Aorta (tissue), 5 donors: ENCODE measurements around the gene MYO1F. TPM values are rescaled to one million over a fixed set of nuclear protein-coding genes. Genes with fewer than 3 reads are reported as not detected.

Source experiments
- ATAC-seq: fragments of 200-7000 bp; cut with Tn5 transposase; one replicate; pipeline ENCODE4 v1.9.1; 2022; ENCODE audit warnings: moderate library complexity; ENCODE audit not compliant: low FRiP score
- DNase-seq, 2 donors: peaks; one replicate each; pipeline ENCODE4 v3.0.0-alpha.2; 2020
- H3K27ac ChIP-seq, 2 donors: one replicate each; pipeline ENCODE4 v1.5.1; 2013; ENCODE audit warnings: low read length in 2 of 2, mild to moderate bottlenecking in 2 of 2, moderate library complexity in 2 of 2, control low read depth in 1 of 2, inconsistent platforms in 1 of 2, low read depth in 1 of 2
- H3K27me3 ChIP-seq, 2 donors: one replicate each; pipeline ENCODE4 v1.6.1; 2013; ENCODE audit warnings: control low read depth in 1 of 2, low read length in 1 of 2, mild to moderate bottlenecking in 1 of 2, moderate library complexity in 1 of 2; ENCODE audit not compliant: insufficient read depth in 2 of 2, control insufficient read depth in 1 of 2
- H3K36me3 ChIP-seq, 2 donors: one replicate each; pipeline ENCODE4 v1.6.1; 2013; ENCODE audit warnings: control low read depth in 1 of 2, low read length in 1 of 2, mild to moderate bottlenecking in 1 of 2; ENCODE audit not compliant: insufficient read depth in 2 of 2, control insufficient read depth in 1 of 2
- H3K4me1 ChIP-seq, 2 donors: one replicate each; pipeline ENCODE4 v1.6.1; 2013; ENCODE audit warnings: low read length in 2 of 2, control low read depth in 1 of 2, mild to moderate bottlenecking in 1 of 2, moderate library complexity in 1 of 2; ENCODE audit not compliant: insufficient read depth in 2 of 2, control insufficient read depth in 1 of 2
- H3K4me3 ChIP-seq, 2 donors: one replicate each; pipeline ENCODE4 v1.5.1; 2013; ENCODE audit warnings: low read length in 2 of 2, control low read depth in 1 of 2, mild to moderate bottlenecking in 1 of 2
- H3K9me3 ChIP-seq: one replicate; pipeline ENCODE4 v1.6.1; 2013; ENCODE audit warnings: mild to moderate bottlenecking, low read length; ENCODE audit not compliant: control insufficient read depth
- WGBS, 2 donors: extraction: QIAGEN DNeasy Blood & Tissue Kit; methylation state at CpG; one replicate each; pipeline ENCODE4 v1.1.7; 2013; 5-methylcytosine and 5-hydroxymethylcytosine counted together
- intact Hi-C, 2 donors: fragments of 100-400 bp; cut with DNase I; formaldehyde crosslinking; loops; one replicate each; pipeline versions ENCODE4 v1.14.2 to v1.15.0; 2022
- polyA plus RNA-seq, 2 donors: library from polyadenylated mRNA; stranded (reverse); fragments of 200-250 nt; gene quantifications; one replicate each; pipeline ENCODE4 v1.2.3, GENCODE V29; 2013
- total RNA-seq, 2 donors: library from RNA; stranded (reverse); fragmentation: NEBNext Ultra II Directional; extraction: Animal tissue kit (Norgen Biotek cat#: 25700); gene quantifications; one replicate each; pipeline ENCODE4 v1.2.1, GENCODE V29; 2021
- donor health status: healthy with polysubstance abuse.
- donor health status: Bipolar disorder and iron deficiency.
- donor health status: DM: no; HTN: no; CAD: no.
- donor health status: DM: no; HTN: no; CAD: no.
- donor health status: DM: yes; HTN: yes; CAD: no.

Gene MYO1F
- total and polyA plus RNA-seq, 4 donors = 2.1 to 63.8 (median 20.2) TPM

DNA sequence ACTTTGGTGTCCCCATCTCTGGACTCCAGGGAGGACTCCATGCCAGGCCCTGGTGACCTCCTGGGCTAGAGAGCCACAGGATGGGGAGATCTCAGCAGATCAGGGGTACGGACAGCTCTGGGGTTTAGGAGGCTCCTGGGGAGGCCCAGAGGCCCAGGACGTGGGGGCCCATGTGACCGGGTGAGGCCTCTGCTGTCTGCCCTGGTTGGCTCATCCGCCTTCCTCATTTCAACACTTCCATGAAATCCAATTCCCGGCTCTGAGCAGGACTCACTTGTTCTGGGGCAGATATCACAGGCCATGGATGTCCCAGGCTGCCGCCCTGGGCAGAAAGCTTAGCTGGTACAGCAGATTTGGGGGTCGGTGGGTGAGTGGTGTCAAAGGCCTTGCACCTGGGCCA is 73.7 kb downstream of the MYO1F start:
- Histone ChIP-seq H3K4me3 (no peak overlapping the region), H3K27ac (no peak overlapping the region), H3K27me3 (no peaks in the 10 kb centered on the region), H3K9me3 (no peaks in the 10 kb centered on the region), H3K4me1 (no peaks in the 10 kb centered on the region), H3K36me3 (no peaks in the 10 kb centered on the region)
- 88 to 90% methylated on average over 7 of the region's 7 CpGs for WGBS, 2 donors
- intact Hi-C loops = no loop called here
- DNase-seq = no peak
- no peak for ATAC-seq

GRCh38 chr19:8501981-8502380 is 75.3 kb downstream of the MYO1F start:
- Histone ChIP-seq H3K4me1 (no peaks in the 10 kb centered on the region), H3K9me3 (no peaks in the 10 kb centered on the region), H3K36me3 (no peaks in the 10 kb centered on the region), H3K27ac (no peak overlapping the region), H3K4me3 (no peak overlapping the region), H3K27me3 (no peaks in the 10 kb centered on the region)
- DNase-seq (no peak), ATAC-seq (no peak)
- WGBS, 2 donors = 74 to 75% methylated on average over 14 of the region's 14 CpGs
- intact Hi-C loops = no loop called here

- no peaks in the 10 kb centered on the region for H3K9me3 ChIP-seq
- H3K36me3 ChIP-seq = no peaks in the 10 kb centered on the region
- intact Hi-C loops = no loop called here
- DNase-seq (no peak), ATAC-seq (no peak)
- WGBS, 2 donors = 74 to 75% methylated on average over 6 of the region's 6 CpGs
- H3K4me3 ChIP-seq = no peak overlapping the region
- no peaks in the 10 kb centered on the region for H3K4me1 ChIP-seq
- H3K27ac ChIP-seq = no peak overlapping the region
- no peaks in the 10 kb centered on the region for H3K27me3 ChIP-seq
Measured at GRCh38 chr19:8501516-8501915, 75.7 kb downstream of the MYO1F start.

GRCh38 chr19:8500158-8500557 is 77.1 kb downstream of the MYO1F start:
- DNase-seq = no peak
- no peaks in the 10 kb centered on the region for H3K27me3 ChIP-seq
- intact Hi-C loops = no loop called here
- H3K4me1 ChIP-seq = no peaks in the 10 kb centered on the region
- WGBS, 2 donors = 50 to 60% methylated on average over 7 of the region's 7 CpGs
- no peak overlapping the region for H3K4me3 ChIP-seq
- no peak overlapping the region for H3K27ac ChIP-seq
- no peaks in the 10 kb centered on the region for H3K9me3 ChIP-seq
- no peak for ATAC-seq
- no peaks in the 10 kb centered on the region for H3K36me3 ChIP-seq

- H3K4me3 ChIP-seq = no peak overlapping the region
- no peak overlapping the region for H3K27ac ChIP-seq
- no peaks in the 10 kb centered on the region for H3K27me3 ChIP-seq
- H3K4me1 ChIP-seq = no peaks in the 10 kb centered on the region
- no peak for ATAC-seq
- no peak for DNase-seq
- H3K36me3 ChIP-seq = no peaks in the 10 kb centered on the region
- intact Hi-C loops = no loop called here
- 81 to 82% methylated on average over 41 of the region's 41 CpGs for WGBS, 2 donors
- no peaks in the 10 kb centered on the region for H3K9me3 ChIP-seq
Measured at GRCh38 chr19:8499048-8499833, 78.0 kb downstream of the MYO1F start.

GRCh38 chr19:8498295-8498694 is 78.9 kb downstream of the MYO1F start:
- no peak overlapping the region for H3K4me3 ChIP-seq
- H3K9me3 ChIP-seq = no peaks in the 10 kb centered on the region
- intact Hi-C loops = no loop called here
- DNase-seq = no peak
- no peaks in the 10 kb centered on the region for H3K27me3 ChIP-seq
- no peak overlapping the region for H3K27ac ChIP-seq
- whole genome bisulfite sequencing, 2 donors = 85 to 89% methylated on average over 21 to 22 of the region's 22 CpGs
- ATAC-seq = no peak
- no peaks in the 10 kb centered on the region for H3K36me3 ChIP-seq
- no peaks in the 10 kb centered on the region for H3K4me1 ChIP-seq

DNA sequence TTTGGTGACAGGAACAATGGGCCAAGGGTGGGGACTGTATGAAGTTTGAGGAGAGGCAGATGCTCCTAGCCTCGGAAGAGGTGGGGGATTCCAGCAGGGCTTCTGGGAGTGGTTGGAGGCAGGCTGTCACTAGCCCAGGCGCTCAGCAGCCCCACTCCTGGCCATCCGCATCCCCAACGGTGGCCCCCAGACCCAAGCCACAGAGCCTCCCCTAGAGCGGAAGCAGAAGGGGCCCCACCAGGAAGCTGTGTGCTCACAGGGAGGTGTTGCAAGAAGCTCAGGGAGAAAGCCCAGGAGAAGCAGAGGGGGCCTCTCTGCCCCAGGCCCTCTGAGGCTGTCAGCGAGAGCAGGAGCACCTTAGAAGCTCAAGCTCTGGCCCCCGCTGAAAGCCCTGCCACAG is 83.1 kb downstream of the MYO1F start:
- H3K4me3 ChIP-seq = no peak overlapping the region
- no peaks in the 10 kb centered on the region for H3K27me3 ChIP-seq
- no peak overlapping the region for H3K27ac ChIP-seq
- WGBS, 2 donors = 73 to 80% methylated on average over 7 of the region's 7 CpGs
- intact Hi-C loops = no loop called here
- H3K36me3 ChIP-seq = no peaks in the 10 kb centered on the region
- ATAC-seq (no peak), DNase-seq (no peak)
- H3K9me3 ChIP-seq = no peaks in the 10 kb centered on the region
- H3K4me1 ChIP-seq = no peaks in the 10 kb centered on the region

- no peaks in the 10 kb centered on the region for H3K4me1 ChIP-seq
- H3K36me3 ChIP-seq = peaks cover 0 to 9% of the 10 kb centered on the region in 2 donors
- DNase-seq = no peak
- intact Hi-C loops = no loop called here
- WGBS, 2 donors = 86 to 90% methylated on average over 6 of the region's 6 CpGs
- H3K4me3 ChIP-seq = no peak overlapping the region
- no peak for ATAC-seq
- no peaks in the 10 kb centered on the region for H3K27me3 ChIP-seq
- H3K9me3 ChIP-seq = no peaks in the 10 kb centered on the region
- H3K27ac ChIP-seq = no peak overlapping the region
Measured at GRCh38 chr19:8491574-8491973, 85.7 kb downstream of the MYO1F start.

DNA sequence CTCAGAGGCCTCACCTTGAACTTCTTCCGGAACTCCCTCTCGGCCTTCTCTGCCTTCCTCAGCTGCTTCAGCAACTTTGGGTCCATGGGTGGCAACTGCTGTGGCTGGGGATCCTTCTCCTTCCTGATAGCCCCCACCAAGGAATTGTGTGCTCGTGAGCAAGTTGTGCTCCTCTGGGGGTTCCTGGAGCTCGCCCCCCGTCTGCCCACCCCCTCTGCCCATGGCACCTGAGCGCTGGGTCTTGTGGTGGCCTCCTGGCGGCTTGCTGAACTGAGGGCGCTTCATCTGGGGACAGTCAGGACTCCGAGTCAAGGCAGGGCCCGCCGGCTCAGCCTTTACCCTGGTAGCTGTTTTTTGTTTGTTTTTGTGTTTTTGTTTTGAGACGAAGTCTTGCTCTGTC is 86.4 kb downstream of the MYO1F start:
- 85 to 88% methylated on average over 12 of the region's 12 CpGs for WGBS, 2 donors
- no peak overlapping the region for H3K4me3 ChIP-seq
- H3K9me3 ChIP-seq = no peaks in the 10 kb centered on the region
- peaks cover 0 to 13% of the 10 kb centered on the region in 2 donors for H3K36me3 ChIP-seq
- no peaks in the 10 kb centered on the region for H3K27me3 ChIP-seq
- no peaks in the 10 kb centered on the region for H3K4me1 ChIP-seq
- intact Hi-C loops = no loop called here
- H3K27ac ChIP-seq = no peak overlapping the region
- DNase-seq = no peak
- no peak for ATAC-seq
